Measurements from ENCODE around the gene ZNF24. TPM values are rescaled to one million over a fixed set of nuclear protein-coding genes. Genes with fewer than 3 reads are reported as not detected.

Gene ZNF24
- total RNA-seq, 4 donors from 2014 or later: 54.9 to 76.2 (median 58.1) TPM

- no peak for DNase-seq
- no peak for TF ChIP-seq POLR2A (IDR thresholded peaks at IDR 0.05)
- TF ChIP-seq, protein P1, sequence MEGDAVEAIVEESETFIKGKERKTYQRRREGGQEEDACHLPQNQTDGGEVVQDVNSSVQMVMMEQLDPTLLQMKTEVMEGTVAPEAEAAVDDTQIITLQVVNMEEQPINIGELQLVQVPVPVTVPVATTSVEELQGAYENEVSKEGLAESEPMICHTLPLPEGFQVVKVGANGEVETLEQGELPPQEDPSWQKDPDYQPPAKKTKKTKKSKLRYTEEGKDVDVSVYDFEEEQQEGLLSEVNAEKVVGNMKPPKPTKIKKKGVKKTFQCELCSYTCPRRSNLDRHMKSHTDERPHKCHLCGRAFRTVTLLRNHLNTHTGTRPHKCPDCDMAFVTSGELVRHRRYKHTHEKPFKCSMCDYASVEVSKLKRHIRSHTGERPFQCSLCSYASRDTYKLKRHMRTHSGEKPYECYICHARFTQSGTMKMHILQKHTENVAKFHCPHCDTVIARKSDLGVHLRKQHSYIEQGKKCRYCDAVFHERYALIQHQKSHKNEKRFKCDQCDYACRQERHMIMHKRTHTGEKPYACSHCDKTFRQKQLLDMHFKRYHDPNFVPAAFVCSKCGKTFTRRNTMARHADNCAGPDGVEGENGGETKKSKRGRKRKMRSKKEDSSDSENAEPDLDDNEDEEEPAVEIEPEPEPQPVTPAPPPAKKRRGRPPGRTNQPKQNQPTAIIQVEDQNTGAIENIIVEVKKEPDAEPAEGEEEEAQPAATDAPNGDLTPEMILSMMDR (IDR thresholded peaks at IDR 0.05): no peak
- WGBS, 2 donors: 71% methylated on average over 3 of the region's 3 CpGs
- Histone ChIP-seq H3K36me3 (no peaks in the 10 kb centered on the region), H3K9me3 (no peaks in the 10 kb centered on the region), H3K4me1 (no peaks in the 10 kb centered on the region), H3K4me3 (replicated peaks in 1 of 3) (no peak overlapping the region), H3K27me3 (no peaks in the 10 kb centered on the region), H3K27ac (no peak overlapping the region)
- intact Hi-C loops (cut with DNase I): no loop called here
Measured at GRCh38 chr18:35322486-35323458, 21.4 kb downstream of the ZNF24 start.

GRCh38 chr18:35311496-35311895 is 32.7 kb downstream of the ZNF24 start:
- Histone ChIP-seq H3K27ac (no peak overlapping the region), H3K4me3 (replicated peaks in 1 of 3) (no peak overlapping the region), H3K4me1 (no peaks in the 10 kb centered on the region), H3K27me3 (no peaks in the 10 kb centered on the region), H3K9me3 (no peaks in the 10 kb centered on the region), H3K36me3 (peaks cover 0 to 15% of the 10 kb centered on the region in 2 donors)
- intact Hi-C loops (cut with DNase I): no loop called here
- no peak for DNase-seq
- TF ChIP-seq, protein P1 (IDR thresholded peaks at IDR 0.05): no peak
- no peak for TF ChIP-seq POLR2A (IDR thresholded peaks at IDR 0.05)
- 48 to 71% methylated on average over 2 of the region's 2 CpGs for WGBS, 2 donors

- Histone ChIP-seq H3K4me3 (replicated peaks in 1 of 3) (no peak overlapping the region), H3K27ac (no peak overlapping the region), H3K9me3 (no peaks in the 10 kb centered on the region), H3K36me3 (peaks cover 5 to 25% of the 10 kb centered on the region in 2 donors), H3K4me1 (no peaks in the 10 kb centered on the region), H3K27me3 (no peaks in the 10 kb centered on the region)
- DNase-seq: no peak
- WGBS, 2 donors: 96 to 97% methylated on average over 5 of the region's 5 CpGs
- TF ChIP-seq, protein P1 (IDR thresholded peaks at IDR 0.05): no peak
- no peak for TF ChIP-seq POLR2A (IDR thresholded peaks at IDR 0.05)
- intact Hi-C loops (cut with DNase I): no loop called here
Measured at GRCh38 chr18:35306588-35307250, 37.5 kb downstream of the ZNF24 start.

DNA sequence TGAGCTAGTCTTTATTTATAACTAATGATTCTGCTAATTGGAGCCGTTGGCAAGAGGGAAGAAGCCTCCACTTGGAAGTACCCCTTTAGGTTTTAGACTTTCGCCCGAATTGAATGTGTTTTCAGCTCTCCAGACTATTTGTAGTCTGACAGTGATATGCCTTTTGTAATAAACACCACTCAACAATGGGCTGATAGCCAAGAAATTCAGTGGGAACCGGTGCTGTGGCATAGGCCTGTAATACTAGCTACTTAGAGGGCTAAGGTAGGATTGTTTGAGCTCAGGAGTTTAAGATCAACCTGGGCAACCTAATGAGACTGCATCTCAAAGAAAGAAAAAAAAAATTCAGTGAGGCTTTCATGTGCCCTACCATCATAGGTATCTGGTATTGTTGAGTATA is 40.6 kb downstream of the ZNF24 start:
- no peak for DNase-seq
- Histone ChIP-seq H3K9me3 (no peaks in the 10 kb centered on the region), H3K4me3 (replicated peaks in 1 of 3) (no peak overlapping the region), H3K27ac (no peak overlapping the region), H3K36me3 (peaks cover 8 to 25% of the 10 kb centered on the region in 2 donors), H3K4me1 (no peaks in the 10 kb centered on the region), H3K27me3 (no peaks in the 10 kb centered on the region)
- TF ChIP-seq, protein P1 (IDR thresholded peaks at IDR 0.05): no peak
- no peak for TF ChIP-seq POLR2A (IDR thresholded peaks at IDR 0.05)
- 96 to 97% methylated on average over 4 of the region's 4 CpGs for WGBS, 2 donors
- intact Hi-C loops (cut with DNase I): no loop called here
